ENCODE measurements around the gene SYNGR1. TPM values are rescaled to one million over a fixed set of nuclear protein-coding genes. Genes with fewer than 3 reads are reported as not detected.

SYNGR1 gene
- polyA plus RNA-seq, 3 donors from 2014 or later = 24.5 to 49.5 (median 27.0) TPM

DNA sequence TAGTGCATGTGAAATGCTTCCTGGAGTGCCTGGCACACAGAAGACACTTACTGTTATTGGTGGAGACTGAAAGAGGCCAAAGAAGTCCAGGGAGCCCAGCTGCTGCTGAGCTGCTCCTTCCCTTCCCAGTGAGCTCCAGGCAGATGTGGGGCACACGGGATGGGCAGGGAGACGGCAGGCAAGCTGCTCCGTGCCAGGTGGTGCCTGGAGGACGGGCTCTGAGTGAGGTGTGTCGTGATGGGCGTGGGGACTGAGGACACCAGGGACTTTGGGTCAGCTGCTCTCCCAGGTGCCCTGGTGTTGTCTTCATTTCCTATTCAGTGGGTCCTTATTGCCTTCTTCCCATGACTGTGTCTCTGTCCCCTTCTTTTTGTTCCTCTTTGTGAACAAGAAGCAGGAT is 69.3 kb downstream of the SYNGR1 start:
- Mint-ChIP-seq H3K36me3 (peaks cover 20 to 44% (median 23%) of the 10 kb centered on the region in 3 donors), H3K4me3 (no peak overlapping the region), H3K4me1 (peaks cover under 1 to 4% of the 10 kb centered on the region in 2 donors), H3K27ac (no peak overlapping the region), H3K9me3 (no peaks in the 10 kb centered on the region), H3K27me3 (ENCODE audit: low read depth in 3 of 3) (peaks cover 0 to 2% (median 0%) of the 10 kb centered on the region in 3 donors)
- no peak for DNase-seq

DNA sequence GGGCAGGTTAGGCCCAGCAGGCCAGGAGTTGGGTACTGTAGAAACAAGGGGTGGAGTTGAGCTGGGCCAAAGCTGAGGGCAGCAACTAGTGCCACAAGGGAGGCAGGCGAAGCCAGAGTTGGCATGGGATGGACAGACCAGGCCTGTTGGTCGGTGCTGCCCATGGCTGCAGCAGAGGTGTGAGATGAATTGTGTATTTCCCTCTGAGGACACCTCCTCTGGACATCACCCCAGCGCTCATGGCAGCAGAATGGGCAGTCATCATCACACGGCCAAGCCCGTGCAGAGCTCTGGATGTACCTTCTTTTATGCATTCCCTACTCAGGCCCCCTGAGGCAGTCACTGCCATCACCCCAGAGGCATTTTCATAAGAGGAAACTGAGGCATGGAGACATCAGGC is 70.1 kb downstream of the SYNGR1 start:
- DNase-seq = no peak
- Mint-ChIP-seq H3K27me3 (ENCODE audit: low read depth in 3 of 3) (peaks cover 0 to 2% (median 0%) of the 10 kb centered on the region in 3 donors), H3K4me3 (no peak overlapping the region), H3K4me1 (no peaks in the 10 kb centered on the region), H3K36me3 (peaks cover 21 to 51% (median 25%) of the 10 kb centered on the region in 3 donors), H3K27ac (no peak overlapping the region), H3K9me3 (no peaks in the 10 kb centered on the region)

DNA sequence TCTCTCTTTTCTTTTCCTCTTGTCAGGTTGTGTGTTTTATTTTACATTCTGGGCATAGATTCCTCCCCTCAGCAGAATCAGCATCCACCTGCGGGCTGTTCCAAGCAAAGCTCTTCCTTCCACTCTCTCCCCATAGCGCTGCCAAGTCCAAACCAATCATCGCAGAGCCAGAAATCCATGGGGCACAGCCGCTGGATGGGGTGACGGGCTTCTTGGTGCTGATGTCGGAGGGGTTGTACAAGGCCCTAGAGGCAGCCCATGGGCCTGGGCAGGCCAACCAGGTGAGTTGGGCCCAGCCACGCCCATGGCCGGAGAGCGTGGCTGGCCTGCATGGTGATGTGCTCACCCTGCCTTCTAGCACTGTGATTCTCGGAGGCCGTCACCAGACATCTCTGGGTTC is 71.9 kb downstream of the SYNGR1 start:
- H3K36me3 Mint-ChIP-seq = peaks cover 21 to 55% (median 25%) of the 10 kb centered on the region in 3 donors
- no peaks in the 10 kb centered on the region for H3K4me1 Mint-ChIP-seq
- no peaks in the 10 kb centered on the region for H3K9me3 Mint-ChIP-seq
- H3K4me3 Mint-ChIP-seq = no peak overlapping the region
- peak overlapping the region in 1 of 6 donors; percentile 68 for H3K27ac Mint-ChIP-seq
- no peak for DNase-seq
- H3K27me3 Mint-ChIP-seq (ENCODE audit: low read depth in 3 of 3) = peaks cover 0 to 2% (median 0%) of the 10 kb centered on the region in 3 donors

DNA sequence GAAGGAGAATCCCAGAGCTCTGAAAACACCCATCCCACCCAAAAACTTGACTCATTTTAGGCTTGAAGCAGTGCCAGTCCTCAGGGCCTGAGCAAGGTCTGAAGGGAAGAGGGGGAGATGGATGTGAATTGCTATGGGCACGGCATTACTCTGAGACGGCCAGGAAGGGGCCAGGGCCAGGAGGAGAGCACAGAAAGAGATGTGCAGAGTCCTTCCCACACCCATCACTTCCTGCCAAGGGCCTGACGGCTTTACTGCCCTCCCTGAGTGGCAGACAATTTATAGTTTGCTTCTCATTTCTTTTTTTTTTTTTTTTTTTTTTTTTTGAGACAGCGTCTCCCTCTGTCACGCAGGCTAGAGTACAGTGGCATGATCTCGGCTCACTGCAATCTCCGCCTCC is 72.3 kb downstream of the SYNGR1 start:
- Mint-ChIP-seq H3K27me3 (ENCODE audit: low read depth in 3 of 3) (peaks cover 0 to 2% (median 0%) of the 10 kb centered on the region in 3 donors), H3K4me3 (no peak overlapping the region), H3K4me1 (no peaks in the 10 kb centered on the region), H3K9me3 (no peaks in the 10 kb centered on the region), H3K36me3 (peaks cover 21 to 58% (median 25%) of the 10 kb centered on the region in 3 donors), H3K27ac (no peak overlapping the region)
- DNase-seq = no peak

DNA sequence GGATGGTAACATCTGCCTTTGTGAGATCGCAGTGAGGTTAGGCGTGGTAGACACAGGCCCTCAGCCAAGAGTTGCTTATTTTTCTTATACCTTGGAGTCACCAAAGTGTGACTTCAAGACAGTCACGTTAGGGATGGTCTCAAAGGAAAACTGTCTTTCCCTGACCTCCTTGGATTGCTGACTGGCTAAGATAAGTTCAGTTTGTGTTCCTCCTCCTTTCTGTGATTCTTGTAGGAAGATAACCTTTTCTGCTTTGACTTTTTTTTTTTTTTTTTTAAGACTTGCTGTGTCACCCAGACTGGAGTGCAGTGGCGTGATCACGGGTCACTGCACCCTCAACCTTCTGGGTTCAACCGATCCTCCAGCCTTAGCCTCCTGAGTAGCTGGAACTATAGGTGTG is 72.9 kb downstream of the SYNGR1 start:
- Mint-ChIP-seq H3K36me3 (peaks cover 21 to 63% (median 25%) of the 10 kb centered on the region in 3 donors), H3K4me3 (no peak overlapping the region), H3K27ac (no peak overlapping the region), H3K4me1 (no peaks in the 10 kb centered on the region), H3K27me3 (ENCODE audit: low read depth in 3 of 3) (peaks cover 0 to 2% (median 0%) of the 10 kb centered on the region in 3 donors), H3K9me3 (no peaks in the 10 kb centered on the region)
- no peak for DNase-seq

DNA sequence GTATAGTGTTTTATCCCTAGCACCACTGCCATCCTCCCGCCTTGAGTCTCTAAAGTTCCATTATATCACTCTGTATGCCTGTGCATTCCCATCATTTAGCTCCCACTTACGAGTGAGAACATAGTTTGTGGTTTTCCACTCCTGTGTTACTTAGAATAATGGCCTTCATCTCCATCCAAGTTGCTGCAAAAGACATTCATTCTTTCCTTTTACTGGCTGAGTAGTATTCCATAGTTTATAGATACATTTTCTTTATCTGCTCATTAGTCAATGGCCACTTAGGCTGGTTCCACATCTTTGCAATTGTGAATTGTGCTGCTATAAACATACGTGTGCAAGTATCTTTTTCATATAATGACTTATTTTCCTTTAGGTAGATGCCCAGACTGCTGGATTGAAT is 74.2 kb downstream of the SYNGR1 start:
- H3K9me3 Mint-ChIP-seq = no peaks in the 10 kb centered on the region
- H3K4me1 Mint-ChIP-seq = peaks cover 0 to 2% of the 10 kb centered on the region in 2 donors
- no peaks in the 10 kb centered on the region for H3K27me3 Mint-ChIP-seq (ENCODE audit: low read depth in 3 of 3)
- H3K4me3 Mint-ChIP-seq = no peak overlapping the region
- DNase-seq = no peak
- H3K36me3 Mint-ChIP-seq = peaks cover 16 to 55% (median 18%) of the 10 kb centered on the region in 3 donors
- H3K27ac Mint-ChIP-seq = no peak overlapping the region

DNA sequence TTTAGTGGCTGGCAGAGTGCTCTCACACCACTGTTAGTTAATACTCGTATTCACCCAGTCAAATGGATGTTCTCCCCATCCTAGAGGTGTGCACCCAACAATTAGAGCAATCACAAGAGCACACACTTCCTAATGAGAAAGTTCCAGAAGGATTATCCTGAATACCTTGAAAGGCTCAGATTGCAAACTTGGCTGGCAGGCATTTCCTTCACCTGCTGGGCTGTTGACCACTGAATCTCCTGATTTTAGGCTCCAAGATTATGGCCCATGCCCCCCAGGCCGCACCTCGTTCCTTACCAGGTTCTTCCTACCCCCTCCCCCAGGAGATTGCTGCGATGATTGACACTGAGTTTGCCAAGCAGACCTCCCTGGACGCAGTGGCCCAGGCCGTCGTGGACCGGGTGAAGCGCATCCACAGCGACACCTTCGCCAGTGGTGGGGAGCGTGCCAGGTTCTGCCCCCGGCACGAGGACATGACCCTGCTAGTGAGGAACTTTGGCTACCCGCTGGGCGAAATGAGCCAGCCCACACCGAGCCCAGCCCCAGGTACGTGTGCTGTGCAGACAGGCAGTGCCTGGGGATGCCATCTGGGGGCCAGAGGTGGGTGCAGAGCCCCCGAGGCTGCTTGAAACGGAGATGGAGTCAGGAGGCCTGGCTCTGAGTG is 76.7 kb downstream of the SYNGR1 start:
- H3K9me3 Mint-ChIP-seq = no peaks in the 10 kb centered on the region
- no peaks in the 10 kb centered on the region for H3K27me3 Mint-ChIP-seq (ENCODE audit: low read depth in 3 of 3)
- peaks cover 0 to 2% of the 10 kb centered on the region in 2 donors for H3K4me1 Mint-ChIP-seq
- H3K36me3 Mint-ChIP-seq = peaks cover 8 to 38% (median 9%) of the 10 kb centered on the region in 3 donors
- DNase-seq = no peak
- no peak overlapping the region for H3K27ac Mint-ChIP-seq
- no peak overlapping the region for H3K4me3 Mint-ChIP-seq

DNA sequence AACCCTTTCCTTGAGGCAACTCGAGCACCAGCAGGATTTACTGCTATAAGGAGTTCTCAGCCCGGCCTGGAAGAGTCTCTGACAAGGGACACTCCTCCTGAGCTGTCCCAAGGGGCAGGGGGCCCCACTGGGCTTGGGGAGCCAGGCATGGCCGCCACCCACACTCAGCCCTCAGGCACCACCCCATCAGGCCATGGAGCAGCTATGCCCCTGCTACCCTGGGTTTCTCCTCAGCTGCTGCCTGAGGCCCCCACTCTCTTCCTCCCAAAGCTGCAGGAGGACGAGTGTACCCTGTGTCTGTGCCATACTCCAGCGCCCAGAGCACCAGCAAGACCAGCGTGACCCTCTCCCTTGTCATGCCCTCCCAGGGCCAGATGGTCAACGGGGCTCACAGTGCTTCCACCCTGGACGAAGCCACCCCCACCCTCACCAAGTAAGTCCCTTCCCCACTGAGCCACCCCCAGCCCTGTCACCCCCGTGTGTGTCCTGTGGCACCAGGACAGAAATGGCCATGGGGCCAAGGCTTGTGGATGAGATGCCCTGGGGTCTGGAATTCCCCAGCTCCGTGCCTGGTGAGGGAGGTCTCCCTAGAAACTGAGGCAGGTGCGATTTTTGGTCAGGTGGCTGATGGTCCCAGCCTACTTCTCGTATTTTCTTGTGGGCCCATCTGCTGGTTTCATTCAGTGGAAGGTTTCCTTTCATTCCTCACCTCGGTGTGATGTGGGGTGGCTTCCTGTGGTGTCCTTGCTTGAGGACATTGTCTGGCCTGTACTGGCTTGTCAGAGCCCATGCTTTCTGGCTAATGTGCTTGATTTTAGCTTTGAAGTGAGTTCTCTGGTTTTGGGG is 78.2 kb downstream of the SYNGR1 start:
- DNase-seq = no peak
- H3K27ac Mint-ChIP-seq = peak overlapping the region in 1 of 6 donors; percentile 45
- peaks cover 0 to 2% of the 10 kb centered on the region in 2 donors for H3K4me1 Mint-ChIP-seq
- H3K27me3 Mint-ChIP-seq (ENCODE audit: low read depth in 3 of 3) = no peaks in the 10 kb centered on the region
- H3K9me3 Mint-ChIP-seq = no peaks in the 10 kb centered on the region
- H3K4me3 Mint-ChIP-seq = no peak overlapping the region
- peaks cover 4 to 33% (median 5%) of the 10 kb centered on the region in 3 donors for H3K36me3 Mint-ChIP-seq

DNA sequence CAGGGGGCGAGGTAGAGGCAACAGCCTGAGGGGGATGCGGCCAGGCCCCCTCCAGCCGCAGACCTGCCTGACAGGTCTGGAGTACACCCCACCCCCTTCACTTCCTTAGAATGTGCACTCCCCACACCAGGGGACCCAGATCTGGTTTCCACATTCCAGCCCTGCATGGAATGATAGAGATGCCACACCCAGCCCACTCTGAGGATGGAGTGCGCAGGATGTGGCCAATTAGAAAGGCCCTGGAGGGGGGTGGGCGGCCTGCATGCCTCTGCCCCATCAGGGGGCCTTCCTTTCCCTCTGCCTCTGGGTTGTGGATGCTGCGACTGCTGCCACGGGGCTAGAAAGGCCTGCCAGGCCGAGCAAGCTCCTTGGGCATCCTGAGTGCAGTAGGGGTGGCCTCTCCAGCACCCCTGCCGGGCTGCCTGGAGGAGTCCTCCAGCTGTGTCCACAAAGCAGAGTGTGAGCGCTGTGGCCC is 78.8 kb downstream of the SYNGR1 start:
- peaks cover 0 to 2% of the 10 kb centered on the region in 2 donors for H3K4me1 Mint-ChIP-seq
- H3K9me3 Mint-ChIP-seq = no peaks in the 10 kb centered on the region
- H3K27ac Mint-ChIP-seq = peak overlapping the region in 1 of 6 donors; percentile 45
- H3K27me3 Mint-ChIP-seq (ENCODE audit: low read depth in 3 of 3) = peaks cover 0 to under 1% (median 0%) of the 10 kb centered on the region in 3 donors
- no peak overlapping the region for H3K4me3 Mint-ChIP-seq
- DNase-seq = no peak
- H3K36me3 Mint-ChIP-seq = peaks cover 4 to 33% (median 5%) of the 10 kb centered on the region in 3 donors

DNA sequence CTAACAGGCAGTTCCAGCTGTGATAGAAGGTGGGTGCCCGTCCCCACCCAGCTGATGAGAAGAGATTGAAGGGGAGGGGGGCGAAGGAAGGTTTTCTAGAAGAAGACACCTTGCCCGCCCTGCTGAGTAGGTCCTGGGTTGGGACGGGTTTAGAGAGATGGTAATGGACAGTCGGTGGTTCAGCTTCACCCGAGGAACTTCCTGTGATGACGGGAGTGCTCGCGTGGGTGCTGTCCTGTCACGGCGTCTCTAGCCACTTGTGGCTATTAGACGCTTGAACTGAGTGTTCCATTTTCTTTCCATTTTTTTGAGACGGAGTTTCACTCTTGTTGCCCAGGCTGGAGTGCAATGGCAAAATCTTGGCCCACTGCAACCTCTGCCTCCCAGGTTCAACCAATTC is 79.4 kb downstream of the SYNGR1 start:
- peaks cover 0 to 3% (median 0%) of the 10 kb centered on the region in 3 donors for H3K27me3 Mint-ChIP-seq (ENCODE audit: low read depth in 3 of 3)
- H3K4me1 Mint-ChIP-seq = peaks cover 0 to 2% of the 10 kb centered on the region in 2 donors
- peak overlapping the region in 1 of 6 donors; percentile 62 for H3K27ac Mint-ChIP-seq
- no peak overlapping the region for H3K4me3 Mint-ChIP-seq
- no peaks in the 10 kb centered on the region for H3K9me3 Mint-ChIP-seq
- peak in 1 of 3 donors; percentile 13 for DNase-seq
- peaks cover under 1 to 28% (median under 1%) of the 10 kb centered on the region in 3 donors for H3K36me3 Mint-ChIP-seq

DNA sequence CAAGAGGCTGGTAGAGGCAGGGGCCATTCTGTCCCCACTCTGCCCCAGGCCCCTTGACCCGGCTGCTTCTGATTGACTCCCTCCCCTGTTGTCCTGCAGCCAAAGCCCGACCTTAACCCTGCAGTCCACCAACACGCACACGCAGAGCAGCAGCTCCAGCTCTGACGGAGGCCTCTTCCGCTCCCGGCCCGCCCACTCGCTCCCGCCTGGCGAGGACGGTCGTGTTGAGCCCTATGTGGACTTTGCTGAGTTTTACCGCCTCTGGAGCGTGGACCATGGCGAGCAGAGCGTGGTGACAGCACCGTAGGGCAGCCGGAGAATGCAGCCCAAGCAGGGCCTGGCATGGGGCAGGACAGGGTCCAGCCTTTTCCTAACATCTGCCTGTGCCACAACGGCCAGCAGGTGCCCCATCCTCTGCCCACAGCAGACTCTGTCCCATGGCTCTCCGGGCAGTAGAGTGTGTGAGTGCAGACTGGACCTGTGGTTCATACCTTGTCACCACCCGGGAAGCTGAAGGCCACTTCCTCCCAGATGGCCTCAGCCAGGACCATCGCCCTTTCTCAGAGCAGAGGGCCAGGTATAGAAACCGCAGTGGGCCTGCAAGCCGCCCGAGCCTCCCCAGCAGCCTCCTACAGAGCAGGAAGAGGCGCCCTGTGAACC is 80.3 kb downstream of the SYNGR1 start:
- peaks cover 0 to 23% (median 0%) of the 10 kb centered on the region in 3 donors for H3K36me3 Mint-ChIP-seq
- no peak overlapping the region for H3K4me3 Mint-ChIP-seq
- peaks cover 0 to 2% of the 10 kb centered on the region in 2 donors for H3K4me1 Mint-ChIP-seq
- H3K9me3 Mint-ChIP-seq = no peaks in the 10 kb centered on the region
- peak overlapping the region in 1 of 6 donors; percentile 26 for H3K27ac Mint-ChIP-seq
- peaks cover 0 to 3% (median 0%) of the 10 kb centered on the region in 3 donors for H3K27me3 Mint-ChIP-seq (ENCODE audit: low read depth in 3 of 3)
- DNase-seq = no peak

DNA sequence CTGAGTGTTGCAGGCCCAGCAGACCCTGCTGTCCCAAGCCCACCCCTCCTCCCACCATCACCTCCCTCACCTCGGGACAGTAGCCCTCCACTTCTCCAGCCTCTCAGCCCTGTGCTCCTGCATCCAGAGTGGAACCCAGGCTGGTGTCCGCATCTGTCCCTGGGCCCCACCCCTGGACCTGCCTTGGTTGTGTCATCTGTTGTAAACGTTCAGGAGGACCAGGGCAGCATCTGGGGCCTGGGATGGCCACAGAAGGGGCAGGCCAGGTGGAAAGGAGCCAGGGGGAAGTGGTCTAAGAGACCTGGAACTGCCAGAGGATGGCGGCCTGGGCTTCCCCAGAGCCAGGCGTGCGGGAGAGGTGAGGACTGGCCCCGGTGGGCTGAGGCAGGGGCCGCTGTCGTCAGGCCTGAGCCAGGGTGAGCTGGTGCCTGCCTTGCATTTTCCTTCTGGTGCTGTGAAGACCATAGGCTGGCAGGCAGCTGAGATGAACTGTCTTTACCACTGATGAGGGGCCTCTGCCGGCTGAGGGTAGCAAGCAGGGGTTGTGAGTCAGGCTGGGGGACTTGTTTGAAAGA is 80.9 kb downstream of the SYNGR1 start:
- Mint-ChIP-seq H3K36me3 (peaks cover 0 to 23% (median 0%) of the 10 kb centered on the region in 3 donors), H3K27me3 (ENCODE audit: low read depth in 3 of 3) (peaks cover 0 to 3% (median 0%) of the 10 kb centered on the region in 3 donors), H3K4me1 (peaks cover 0 to 2% of the 10 kb centered on the region in 2 donors), H3K27ac (no peak overlapping the region), H3K9me3 (no peaks in the 10 kb centered on the region), H3K4me3 (no peak overlapping the region)
- DNase-seq = no peak

DNA sequence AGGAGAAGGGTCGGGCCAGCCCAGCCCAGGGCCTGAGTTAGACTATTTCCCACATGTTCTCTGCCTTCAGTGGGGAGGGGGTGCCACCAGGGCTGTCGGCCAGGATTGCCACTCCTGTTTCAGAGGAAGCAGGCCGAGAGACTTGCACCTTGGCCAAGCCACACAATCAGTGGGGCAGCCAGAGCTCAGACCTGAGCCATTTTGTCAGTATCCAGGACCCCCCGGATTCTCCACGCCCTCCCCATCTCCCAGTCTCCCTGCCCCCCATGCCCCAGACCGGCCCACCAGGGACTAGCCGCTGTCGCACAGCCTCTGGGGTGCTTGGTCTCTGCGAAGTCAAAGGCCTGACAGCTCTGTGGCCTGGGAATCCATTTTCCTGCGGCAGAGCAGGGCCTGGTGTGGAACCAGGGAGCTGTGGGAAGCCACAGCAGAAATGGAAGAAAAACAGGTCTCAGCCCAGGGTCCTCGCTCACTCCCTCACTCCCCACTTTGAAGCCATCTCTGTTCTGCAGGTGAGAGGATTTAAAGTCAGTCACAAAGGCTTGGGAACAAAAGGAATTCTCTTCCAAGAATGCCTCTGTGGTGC is 81.5 kb downstream of the SYNGR1 start:
- H3K9me3 Mint-ChIP-seq = no peaks in the 10 kb centered on the region
- H3K4me3 Mint-ChIP-seq = no peak overlapping the region
- H3K27ac Mint-ChIP-seq = no peak overlapping the region
- DNase-seq = no peak
- peaks cover 0 to 2% of the 10 kb centered on the region in 2 donors for H3K4me1 Mint-ChIP-seq
- peaks cover 0 to 19% (median 0%) of the 10 kb centered on the region in 3 donors for H3K36me3 Mint-ChIP-seq
- H3K27me3 Mint-ChIP-seq (ENCODE audit: low read depth in 3 of 3) = peaks cover 0 to 3% (median 0%) of the 10 kb centered on the region in 3 donors
